ENCODE results near the gene MGAT5. TPM values are rescaled to one million over a fixed set of nuclear protein-coding genes. Genes with fewer than 3 reads are reported as not detected.
A peak's percentile ranks its signal among the peaks of the same experiment; 100 is the strongest.

Gene MGAT5
- polyA plus RNA-seq, 3 donors from 2014 or later, result 2.2 to 7.3 (median 4.0) TPM

- DNase-seq, result no peak
- H3K36me3 Mint-ChIP-seq, result peaks cover 4 to 15% (median 9%) of the 10 kb centered on the region in 3 donors
- H3K27ac Mint-ChIP-seq, result no peak overlapping the region
- H3K4me1 Mint-ChIP-seq, result peaks cover 0 to 17% of the 10 kb centered on the region in 2 donors
- H3K9me3 Mint-ChIP-seq, result no peaks in the 10 kb centered on the region
- H3K4me3 Mint-ChIP-seq, result no peak overlapping the region
- peaks cover 0 to 2% (median 0%) of the 10 kb centered on the region in 3 donors for H3K27me3 Mint-ChIP-seq (ENCODE audit: low read depth in 3 of 3)
Measured at GRCh38 chr2:134389381-134389780, 135.5 kb downstream of the MGAT5 start.

GRCh38 chr2:134391751-134392160 lies 137.9 kb downstream of the MGAT5 start:
- Mint-ChIP-seq H3K36me3 (peaks cover 0 to 8% (median 6%) of the 10 kb centered on the region in 3 donors), H3K9me3 (no peaks in the 10 kb centered on the region), H3K27me3 (ENCODE audit: low read depth in 3 of 3) (peaks cover 0 to 2% (median 1%) of the 10 kb centered on the region in 3 donors), H3K4me3 (no peak overlapping the region), H3K4me1 (peaks cover 0 to 17% of the 10 kb centered on the region in 2 donors), H3K27ac (peak overlapping the region in 1 of 6 donors; percentile 15)
- no peak for DNase-seq

GRCh38 chr2:134392442-134393074 lies 138.7 kb downstream of the MGAT5 start:
- Mint-ChIP-seq H3K9me3 (no peaks in the 10 kb centered on the region), H3K27ac (no peak overlapping the region), H3K27me3 (ENCODE audit: low read depth in 3 of 3) (peaks cover 0 to 3% (median 0%) of the 10 kb centered on the region in 3 donors), H3K4me3 (no peak overlapping the region), H3K36me3 (peaks cover 0 to 6% (median 5%) of the 10 kb centered on the region in 3 donors), H3K4me1 (peaks cover 0 to 17% of the 10 kb centered on the region in 2 donors)
- DNase-seq, result no peak

- Mint-ChIP-seq H3K4me3 (no peak overlapping the region), H3K36me3 (peaks cover 0 to 6% (median 2%) of the 10 kb centered on the region in 3 donors), H3K27ac (no peak overlapping the region), H3K4me1 (peaks cover 0 to 17% of the 10 kb centered on the region in 2 donors), H3K9me3 (no peaks in the 10 kb centered on the region), H3K27me3 (ENCODE audit: low read depth in 3 of 3) (peaks cover 0 to 3% (median 0%) of the 10 kb centered on the region in 3 donors)
- no peak for DNase-seq
Measured at GRCh38 chr2:134393075-134393461, 139.2 kb downstream of the MGAT5 start.

- H3K27me3 Mint-ChIP-seq (ENCODE audit: low read depth in 3 of 3), result peaks cover 0 to 3% (median 0%) of the 10 kb centered on the region in 3 donors
- H3K36me3 Mint-ChIP-seq, result peaks cover 0 to 9% (median 0%) of the 10 kb centered on the region in 3 donors
- DNase-seq, result no peak
- no peaks in the 10 kb centered on the region for H3K9me3 Mint-ChIP-seq
- no peak overlapping the region for H3K4me3 Mint-ChIP-seq
- peak overlapping the region in 1 of 6 donors; percentile 50 for H3K27ac Mint-ChIP-seq
- H3K4me1 Mint-ChIP-seq, result peaks cover 0 to 15% of the 10 kb centered on the region in 2 donors
Measured at GRCh38 chr2:134395779-134396178, 141.9 kb downstream of the MGAT5 start.

GRCh38 chr2:134396493-134396892 lies 142.6 kb downstream of the MGAT5 start:
- DNase-seq, result no peak
- no peak overlapping the region for H3K4me3 Mint-ChIP-seq
- no peaks in the 10 kb centered on the region for H3K9me3 Mint-ChIP-seq
- H3K27me3 Mint-ChIP-seq (ENCODE audit: low read depth in 3 of 3), result peaks cover 0 to 3% (median 0%) of the 10 kb centered on the region in 3 donors
- H3K4me1 Mint-ChIP-seq, result peaks cover 3 to 13% of the 10 kb centered on the region in 2 donors
- H3K27ac Mint-ChIP-seq, result no peak overlapping the region
- H3K36me3 Mint-ChIP-seq, result peaks cover 0 to 8% (median 0%) of the 10 kb centered on the region in 3 donors

- peaks cover 0 to 10% (median 0%) of the 10 kb centered on the region in 3 donors for H3K36me3 Mint-ChIP-seq
- H3K9me3 Mint-ChIP-seq, result no peaks in the 10 kb centered on the region
- H3K27me3 Mint-ChIP-seq (ENCODE audit: low read depth in 3 of 3), result peaks cover 0 to 3% (median 0%) of the 10 kb centered on the region in 3 donors
- H3K27ac Mint-ChIP-seq, result no peak overlapping the region
- H3K4me3 Mint-ChIP-seq, result no peak overlapping the region
- DNase-seq, result no peak
- peaks cover 4 to 14% of the 10 kb centered on the region in 2 donors for H3K4me1 Mint-ChIP-seq
Measured at GRCh38 chr2:134397146-134397896, 143.4 kb downstream of the MGAT5 start.

- H3K27ac Mint-ChIP-seq, result peak overlapping the region in 1 of 6 donors; percentile 75
- H3K27me3 Mint-ChIP-seq (ENCODE audit: low read depth in 3 of 3), result peaks cover 0 to 3% (median 0%) of the 10 kb centered on the region in 3 donors
- H3K4me1 Mint-ChIP-seq, result peaks cover 5 to 13% of the 10 kb centered on the region in 2 donors
- no peak overlapping the region for H3K4me3 Mint-ChIP-seq
- H3K36me3 Mint-ChIP-seq, result peaks cover under 1 to 19% (median under 1%) of the 10 kb centered on the region in 3 donors
- DNase-seq, result no peak
- H3K9me3 Mint-ChIP-seq, result no peaks in the 10 kb centered on the region
Measured at GRCh38 chr2:134398300-134398699, 144.4 kb downstream of the MGAT5 start.

GRCh38 chr2:134399096-134399495 lies 145.2 kb downstream of the MGAT5 start:
- Mint-ChIP-seq H3K27ac (no peak overlapping the region), H3K9me3 (no peaks in the 10 kb centered on the region), H3K4me3 (no peak overlapping the region)

GRCh38 chr2:134401081-134401497 lies 147.2 kb downstream of the MGAT5 start:
- Mint-ChIP-seq H3K36me3 (peaks cover 5 to 31% (median 14%) of the 10 kb centered on the region in 3 donors), H3K4me1 (peaks cover 5 to 13% of the 10 kb centered on the region in 2 donors), H3K27ac (no peak overlapping the region), H3K9me3 (no peaks in the 10 kb centered on the region), H3K27me3 (ENCODE audit: low read depth in 3 of 3) (peaks cover 0 to 5% (median 1%) of the 10 kb centered on the region in 3 donors), H3K4me3 (no peak overlapping the region)
- DNase-seq, result no peak

More at GRCh38 chr2:134399096-134399495, 145.2 kb downstream of the MGAT5 start:
- DNase-seq, result no peak
- Mint-ChIP-seq H3K27me3 (ENCODE audit: low read depth in 3 of 3) (peaks cover 0 to 5% (median 0%) of the 10 kb centered on the region in 3 donors), H3K36me3 (peaks cover 5 to 23% (median 7%) of the 10 kb centered on the region in 3 donors), H3K4me1 (peaks cover 5 to 13% of the 10 kb centered on the region in 2 donors)

- H3K27me3 Mint-ChIP-seq (ENCODE audit: low read depth in 3 of 3), result peaks cover 0 to 4% (median 3%) of the 10 kb centered on the region in 3 donors
- H3K27ac Mint-ChIP-seq, result no peak overlapping the region
- H3K36me3 Mint-ChIP-seq, result peaks cover 5 to 35% (median 14%) of the 10 kb centered on the region in 3 donors
- H3K4me1 Mint-ChIP-seq, result peaks cover 5 to 13% of the 10 kb centered on the region in 2 donors
- H3K4me3 Mint-ChIP-seq, result no peak overlapping the region
- no peak for DNase-seq
- H3K9me3 Mint-ChIP-seq, result no peaks in the 10 kb centered on the region
Measured at GRCh38 chr2:134401789-134402188, 147.9 kb downstream of the MGAT5 start.

GRCh38 chr2:134402410-134402809 lies 148.5 kb downstream of the MGAT5 start:
- DNase-seq, result no peak
- H3K36me3 Mint-ChIP-seq, result peaks cover 5 to 38% (median 14%) of the 10 kb centered on the region in 3 donors
- H3K27ac Mint-ChIP-seq, result peak overlapping the region in 1 of 6 donors; percentile 17
- H3K4me3 Mint-ChIP-seq, result no peak overlapping the region
- H3K27me3 Mint-ChIP-seq (ENCODE audit: low read depth in 3 of 3), result peaks cover 0 to 4% (median 2%) of the 10 kb centered on the region in 3 donors
- H3K9me3 Mint-ChIP-seq, result no peaks in the 10 kb centered on the region
- H3K4me1 Mint-ChIP-seq, result peaks cover 5 to 16% of the 10 kb centered on the region in 2 donors

- peaks cover 29 to 48% of the 10 kb centered on the region in 2 donors for H3K4me1 Mint-ChIP-seq
- H3K27ac Mint-ChIP-seq, result no peak overlapping the region
- H3K36me3 Mint-ChIP-seq, result peaks cover 5 to 32% (median 14%) of the 10 kb centered on the region in 3 donors
- no peaks in the 10 kb centered on the region for H3K9me3 Mint-ChIP-seq
- no peak overlapping the region for H3K4me3 Mint-ChIP-seq
- no peak for DNase-seq
- peaks cover 0 to 4% (median 2%) of the 10 kb centered on the region in 3 donors for H3K27me3 Mint-ChIP-seq (ENCODE audit: low read depth in 3 of 3)
Measured at GRCh38 chr2:134405611-134406081, 151.8 kb downstream of the MGAT5 start.

Data from immature natural killer cell (primary cell).